K562 (cell line): ENCODE data around the gene DHX58. TPM values are rescaled to one million over a fixed set of nuclear protein-coding genes. Genes with fewer than 3 reads are reported as not detected.

ENCODE experiments used
- E2F8 ChIP-seq: fragments of 450-650 bp; IDR thresholded peaks from 2 replicates; pipeline ENCODE4 v1.7.1; 2018; ENCODE audit warnings: mild to moderate bottlenecking, low read depth; ENCODE audit not compliant: partially characterized antibody
- GATA2 ChIP-seq: sonication (generic); formaldehyde crosslinking; IDR thresholded peaks from 2 replicates; pipeline ENCODE4 v1.4.0; 2020; ENCODE audit warnings: mild to moderate bottlenecking, missing genetic modification reagents
- HCFC1 ChIP-seq: IDR thresholded peaks from 2 replicates; pipeline ENCODE4 v1.6.1; 2012; ENCODE audit warnings: low read depth, low read length, improper control_type of control experiment
- POLR3G ChIP-seq: IDR thresholded peaks from 2 replicates; pipeline ENCODE4 v1.6.1; 2011; ENCODE audit not compliant: insufficient read length, insufficient replicate concordance; ENCODE audit errors: extremely low read depth
- TCFL5 ChIP-seq: fragments of 250-450 bp; sonication (Bioruptor Pico); conservative IDR thresholded peaks from 2 replicates; pipeline ENCODE4 v1.6.1; 2021; ENCODE audit warnings: mild to moderate bottlenecking, moderate library complexity, matching md5 sums
- TEAD4 ChIP-seq, 2 experiments: sonication (generic) in 1 of 2; formaldehyde crosslinking in 1 of 2; IDR thresholded peaks; 2 replicates each; pipeline versions ENCODE4 v1.6.1 to v1.8.0; 2012 to 2022; ENCODE audit warnings: borderline replicate concordance in 1 of 2, inconsistent platforms in 1 of 2, low read length in 1 of 2, mild to moderate bottlenecking in 1 of 2, missing genetic modification reagents in 1 of 2
- U2AF1 ChIP-seq: fragments of 200-400 bp; formaldehyde crosslinking; optimal IDR thresholded peaks from 2 replicates; pipeline ENCODE3; 2017; ENCODE audit warnings: mild to moderate bottlenecking, low read depth, low read length, moderate library complexity
- ZBTB33 ChIP-seq: sonication (generic); formaldehyde crosslinking; IDR thresholded peaks from 2 replicates; pipeline ENCODE4 v1.8.1; 2023; ENCODE audit warnings: mild to moderate bottlenecking, missing genetic modification reagents
- ZNF140 ChIP-seq: fragments of 250-450 bp; sonication (Bioruptor Pico); IDR thresholded peaks from 2 replicates; pipeline ENCODE4 v1.8.0; 2021; ENCODE audit warnings: moderate library complexity, mild to moderate bottlenecking, inconsistent platforms
- ZNF696 ChIP-seq: fragments of 250-450 bp; sonication (Bioruptor Pico); conservative IDR thresholded peaks from 2 replicates; pipeline ENCODE4 v1.4.0; 2020; ENCODE audit warnings: mild to moderate bottlenecking, moderate library complexity
- polyA plus RNA-seq, 8 experiments: library from polyadenylated mRNA; depleted of rRNA in 4 of 8; stranded (reverse) in 5 of 8; unstranded in 3 of 8; fragments of >200 nt; fragmentation: Nextera tagmentation in 2 of 8; fragmentation: Illumina TruSeq in 1 of 8; extraction: Ambion mirVana in 2 of 8; extraction: Trizol in 1 of 8; gene quantifications; 2 replicates each; pipeline versions ENCODE4 v1.2.1 to v1.2.3, GENCODE V29; 2011 to 2014; ENCODE audit warnings: inconsistent platforms in 1 of 8, missing spikeins in 1 of 8
- total RNA-seq, 7 experiments: library from RNA; depleted of rRNA in 6 of 7; stranded (reverse); fragments of >200 nt in 6 of 7; fragmentation: Illumina TruSeq in 2 of 7; extraction: Trizol in 2 of 7; gene quantifications; 2 replicates each; pipeline versions ENCODE4 v1.2.1 to v1.2.3, GENCODE V29; 2011 to 2021; ENCODE audit warnings: low replicate concordance in 1 of 7

Gene DHX58
- total and polyA plus RNA-seq, 9 of the 15 experiments (the other 6 are each of a cell fraction or from before 2014, with no cell fraction given): 0.15 to 3.0 (median 1.4) TPM

DNA sequence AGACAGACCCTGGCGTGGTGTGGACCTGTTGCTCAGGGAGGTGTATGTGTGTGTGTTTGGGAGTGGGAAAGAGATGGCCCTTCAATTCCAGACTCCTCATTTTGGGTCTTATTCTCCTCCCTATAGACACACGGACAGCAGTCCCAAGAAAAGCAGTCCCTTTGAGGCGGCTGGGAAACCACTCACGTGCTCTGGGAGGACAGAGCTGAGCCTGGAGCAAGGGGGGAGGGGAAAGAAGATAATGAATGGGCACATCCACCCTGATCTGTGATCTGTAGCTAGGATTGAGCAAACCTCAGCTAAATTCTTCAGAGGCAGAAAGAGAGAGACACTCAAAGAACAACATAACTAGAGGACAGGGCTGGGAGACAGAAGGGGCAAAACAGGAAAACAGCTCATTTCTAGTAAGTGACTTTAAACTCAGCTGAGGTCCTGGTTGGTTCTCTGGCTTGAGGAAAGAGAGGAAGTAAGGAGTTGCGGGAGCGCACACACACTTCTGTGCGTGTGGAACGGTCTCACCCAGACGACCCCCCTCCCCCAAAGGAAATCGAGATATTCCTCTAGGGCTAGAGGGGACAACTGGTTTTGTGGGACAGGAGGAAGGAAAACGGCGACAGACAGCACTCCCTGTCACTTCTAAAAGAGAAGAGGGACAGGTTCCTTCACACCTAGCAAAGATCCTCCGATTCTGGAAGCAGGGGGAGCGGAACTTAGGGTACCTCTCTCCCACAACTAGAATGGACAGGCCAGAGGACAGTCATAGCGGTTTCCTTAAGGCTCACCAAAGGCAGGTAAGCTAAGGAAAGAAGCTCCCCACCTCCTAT is 41.6 kb upstream of the DHX58 start (continued):
- TF ChIP-seq U2AF1: no peak
- TF ChIP-seq POLR3G: no peak
- 0 out of 2 replicates have a peak, but pooled peaks have one; percentile 1 for TF ChIP-seq TEAD4 (IDR thresholded peaks at IDR 0.05; ENCODE audit: low read length)
- TF ChIP-seq TEAD4 (CRISPR knock-in tag; IDR thresholded peaks at IDR 0.05; ENCODE audit: borderline replicate concordance): no peak
- TF ChIP-seq ZNF696 (CRISPR knock-in tag): no peak
- TF ChIP-seq ZNF140: no peak
- no peak for TF ChIP-seq HCFC1
- no peak for TF ChIP-seq ZBTB33 (CRISPR knock-in tag)
- TF ChIP-seq E2F8: no peak
- TF ChIP-seq GATA2 (CRISPR knock-in tag): no peak
- TF ChIP-seq TCFL5 (CRISPR knock-in tag): no peak
